ENCODE results near the gene TOPAZ1.

Gene TOPAZ1

GRCh38 chr3:44210967-44211366 is 30.7 kb upstream of the TOPAZ1 start:
- in situ Hi-C loops (cut with MboI; ENCODE audit: low pct_unique_long_range_greater_than_20kb, low sequenced_read_pairs, unreplicated experiment) = no loop called here

DNA sequence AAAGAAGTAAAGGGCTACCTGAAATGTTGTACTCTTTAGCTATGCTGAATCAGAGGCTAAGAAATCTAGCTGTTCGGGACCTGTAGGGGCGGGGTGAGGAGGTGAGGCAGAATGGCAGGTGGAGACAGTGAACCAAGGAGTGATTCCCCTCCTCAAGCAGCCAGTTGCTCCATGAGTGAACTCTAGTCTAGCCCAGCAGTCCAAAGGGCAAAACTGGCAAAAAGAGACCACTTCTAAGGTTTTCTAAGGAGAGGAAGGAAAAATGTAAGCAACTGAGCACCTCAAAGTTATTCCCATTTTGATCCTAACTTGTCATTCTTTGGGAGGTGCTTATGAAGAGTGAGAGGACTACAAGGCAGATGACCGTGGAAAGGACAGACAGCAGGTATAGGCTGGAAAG is 19.3 kb upstream of the TOPAZ1 start:
- DNase-seq (ENCODE audit: low spot score) = no peak
- TF ChIP-seq, protein P1, sequence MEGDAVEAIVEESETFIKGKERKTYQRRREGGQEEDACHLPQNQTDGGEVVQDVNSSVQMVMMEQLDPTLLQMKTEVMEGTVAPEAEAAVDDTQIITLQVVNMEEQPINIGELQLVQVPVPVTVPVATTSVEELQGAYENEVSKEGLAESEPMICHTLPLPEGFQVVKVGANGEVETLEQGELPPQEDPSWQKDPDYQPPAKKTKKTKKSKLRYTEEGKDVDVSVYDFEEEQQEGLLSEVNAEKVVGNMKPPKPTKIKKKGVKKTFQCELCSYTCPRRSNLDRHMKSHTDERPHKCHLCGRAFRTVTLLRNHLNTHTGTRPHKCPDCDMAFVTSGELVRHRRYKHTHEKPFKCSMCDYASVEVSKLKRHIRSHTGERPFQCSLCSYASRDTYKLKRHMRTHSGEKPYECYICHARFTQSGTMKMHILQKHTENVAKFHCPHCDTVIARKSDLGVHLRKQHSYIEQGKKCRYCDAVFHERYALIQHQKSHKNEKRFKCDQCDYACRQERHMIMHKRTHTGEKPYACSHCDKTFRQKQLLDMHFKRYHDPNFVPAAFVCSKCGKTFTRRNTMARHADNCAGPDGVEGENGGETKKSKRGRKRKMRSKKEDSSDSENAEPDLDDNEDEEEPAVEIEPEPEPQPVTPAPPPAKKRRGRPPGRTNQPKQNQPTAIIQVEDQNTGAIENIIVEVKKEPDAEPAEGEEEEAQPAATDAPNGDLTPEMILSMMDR (IDR thresholded peaks at IDR 0.05; ENCODE audit: extremely low read depth, insufficient read depth, missing control alignments) = no peak
- in situ Hi-C loops (cut with MboI; ENCODE audit: low pct_unique_long_range_greater_than_20kb, low sequenced_read_pairs, unreplicated experiment) = no loop called here

More at GRCh38 chr3:44210967-44211366, 30.7 kb upstream of the TOPAZ1 start:
- no peak for DNase-seq (ENCODE audit: low spot score)
- TF ChIP-seq, protein P1 (IDR thresholded peaks at IDR 0.05; ENCODE audit: extremely low read depth, insufficient read depth, missing control alignments) = no peak

DNA sequence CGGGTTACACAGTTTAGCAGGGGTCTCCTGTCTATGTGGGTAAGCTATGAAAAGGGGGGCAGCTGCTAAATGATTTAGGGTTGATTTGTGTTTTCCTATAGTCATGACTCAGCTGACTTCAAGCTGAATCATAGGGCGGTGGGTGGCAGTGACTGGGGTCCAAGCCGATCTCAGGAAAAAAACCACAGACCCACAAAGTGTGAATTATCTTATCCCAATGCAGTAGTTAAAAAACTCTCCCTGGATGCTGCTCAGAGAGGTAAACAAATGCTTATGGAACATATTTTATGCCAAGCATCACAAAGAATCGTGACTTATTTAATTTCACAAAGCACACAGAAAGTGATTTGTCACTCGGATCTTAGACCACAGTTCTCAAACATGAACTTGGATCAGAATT is 18.4 kb upstream of the TOPAZ1 start:
- in situ Hi-C loops (cut with MboI; ENCODE audit: low pct_unique_long_range_greater_than_20kb, low sequenced_read_pairs, unreplicated experiment) = no loop called here
- no peak for DNase-seq (ENCODE audit: low spot score)
- TF ChIP-seq, protein P1 (IDR thresholded peaks at IDR 0.05; ENCODE audit: extremely low read depth, insufficient read depth, missing control alignments) = no peak

- in situ Hi-C loops (cut with MboI; ENCODE audit: low pct_unique_long_range_greater_than_20kb, low sequenced_read_pairs, unreplicated experiment) = no loop called here
- TF ChIP-seq, protein P1 (IDR thresholded peaks at IDR 0.05; ENCODE audit: extremely low read depth, insufficient read depth, missing control alignments) = no peak
These were observed 17.6 kb upstream of the TOPAZ1 start for GRCh38 chr3:44224131-44224530.

GRCh38 chr3:44226573-44226972 is 15.1 kb upstream of the TOPAZ1 start:
- in situ Hi-C loops (cut with MboI; ENCODE audit: low pct_unique_long_range_greater_than_20kb, low sequenced_read_pairs, unreplicated experiment) = no loop called here
- no peak for DNase-seq (ENCODE audit: low spot score)
- TF ChIP-seq, protein P1 (IDR thresholded peaks at IDR 0.05; ENCODE audit: extremely low read depth, insufficient read depth, missing control alignments) = no peak

More at GRCh38 chr3:44224131-44224530, 17.6 kb upstream of the TOPAZ1 start:
- DNase-seq (ENCODE audit: low spot score) = no peak

- DNase-seq (ENCODE audit: low spot score) = no peak
- in situ Hi-C loops (cut with MboI; ENCODE audit: low pct_unique_long_range_greater_than_20kb, low sequenced_read_pairs, unreplicated experiment) = no loop called here
- TF ChIP-seq, protein P1 (IDR thresholded peaks at IDR 0.05; ENCODE audit: extremely low read depth, insufficient read depth, missing control alignments) = no peak
These were observed 14.1 kb upstream of the TOPAZ1 start for GRCh38 chr3:44227632-44228031.

GRCh38 chr3:44228900-44229299 is 12.8 kb upstream of the TOPAZ1 start:
- DNase-seq (ENCODE audit: low spot score) = no peak
- in situ Hi-C loops (cut with MboI; ENCODE audit: low pct_unique_long_range_greater_than_20kb, low sequenced_read_pairs, unreplicated experiment) = no loop called here
- TF ChIP-seq, protein P1 (IDR thresholded peaks at IDR 0.05; ENCODE audit: extremely low read depth, insufficient read depth, missing control alignments) = no peak
